ENCODE data around the gene SRPRA. TPM values are rescaled to one million over a fixed set of nuclear protein-coding genes. Genes with fewer than 3 reads are reported as not detected.

Gene SRPRA
- total RNA-seq, 1 donor from 2014 or later, result 110 TPM

DNA sequence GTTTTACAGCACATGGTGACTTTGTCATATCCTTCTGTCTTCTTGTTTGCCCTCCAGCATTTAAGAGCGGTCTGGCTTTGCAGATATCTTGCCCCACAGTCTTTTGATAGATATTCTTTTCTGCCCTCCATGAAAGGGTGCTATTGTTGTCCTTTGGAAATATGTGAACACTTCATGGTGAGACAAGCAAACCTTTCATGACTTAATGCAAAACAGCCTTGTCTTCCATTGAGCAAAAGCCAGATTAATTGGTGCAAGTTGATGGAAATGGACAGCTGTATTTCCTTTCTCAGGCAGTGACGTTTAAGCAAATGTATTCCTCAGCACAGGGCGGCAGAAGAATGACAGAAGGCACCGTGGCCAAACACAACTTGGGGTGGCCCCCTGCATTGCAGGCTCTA lies 39.6 kb upstream of the SRPRA start:
- Mint-ChIP-seq H3K4me1 (ENCODE audit: low read depth) (peaks cover 37% of the 10 kb centered on the region), H3K27me3 (ENCODE audit: low read depth) (no peaks in the 10 kb centered on the region), H3K9me3 (ENCODE audit: low read depth) (no peaks in the 10 kb centered on the region), H3K36me3 (ENCODE audit: low read depth) (peaks cover 4% of the 10 kb centered on the region), H3K27ac (ENCODE audit: unreplicated experiment) (no peak overlapping the region), H3K4me3 (ENCODE audit: unreplicated experiment) (no peak overlapping the region)
- DNase-seq (ENCODE audit: low spot score), result no peak
- TF ChIP-seq, protein P1, sequence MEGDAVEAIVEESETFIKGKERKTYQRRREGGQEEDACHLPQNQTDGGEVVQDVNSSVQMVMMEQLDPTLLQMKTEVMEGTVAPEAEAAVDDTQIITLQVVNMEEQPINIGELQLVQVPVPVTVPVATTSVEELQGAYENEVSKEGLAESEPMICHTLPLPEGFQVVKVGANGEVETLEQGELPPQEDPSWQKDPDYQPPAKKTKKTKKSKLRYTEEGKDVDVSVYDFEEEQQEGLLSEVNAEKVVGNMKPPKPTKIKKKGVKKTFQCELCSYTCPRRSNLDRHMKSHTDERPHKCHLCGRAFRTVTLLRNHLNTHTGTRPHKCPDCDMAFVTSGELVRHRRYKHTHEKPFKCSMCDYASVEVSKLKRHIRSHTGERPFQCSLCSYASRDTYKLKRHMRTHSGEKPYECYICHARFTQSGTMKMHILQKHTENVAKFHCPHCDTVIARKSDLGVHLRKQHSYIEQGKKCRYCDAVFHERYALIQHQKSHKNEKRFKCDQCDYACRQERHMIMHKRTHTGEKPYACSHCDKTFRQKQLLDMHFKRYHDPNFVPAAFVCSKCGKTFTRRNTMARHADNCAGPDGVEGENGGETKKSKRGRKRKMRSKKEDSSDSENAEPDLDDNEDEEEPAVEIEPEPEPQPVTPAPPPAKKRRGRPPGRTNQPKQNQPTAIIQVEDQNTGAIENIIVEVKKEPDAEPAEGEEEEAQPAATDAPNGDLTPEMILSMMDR (IDR thresholded peaks at IDR 0.05), result no peak

DNA sequence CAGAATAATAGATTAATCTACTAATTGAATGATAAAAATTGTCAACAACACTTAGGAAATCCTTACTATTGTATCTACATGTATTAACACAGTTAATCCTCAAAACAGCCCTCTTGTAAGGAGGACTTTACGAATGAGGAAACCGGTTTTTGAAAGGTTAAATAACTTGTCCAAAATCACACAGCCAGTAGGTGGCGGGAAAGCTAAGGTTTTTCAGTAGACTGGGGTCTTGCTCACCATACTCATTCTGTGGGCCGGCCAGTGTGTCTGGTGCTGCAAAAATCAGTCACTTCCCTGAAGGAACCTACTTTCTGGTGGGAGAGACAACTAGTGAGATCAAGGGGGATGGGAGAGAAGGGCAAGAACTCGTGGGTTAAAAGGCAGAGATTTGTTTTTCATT lies 39.0 kb upstream of the SRPRA start:
- Mint-ChIP-seq H3K36me3 (ENCODE audit: low read depth) (peaks cover 4% of the 10 kb centered on the region), H3K4me3 (ENCODE audit: unreplicated experiment) (no peak overlapping the region), H3K9me3 (ENCODE audit: low read depth) (no peaks in the 10 kb centered on the region), H3K4me1 (ENCODE audit: low read depth) (peaks cover 41% of the 10 kb centered on the region), H3K27ac (ENCODE audit: unreplicated experiment) (no peak overlapping the region), H3K27me3 (ENCODE audit: low read depth) (no peaks in the 10 kb centered on the region)
- DNase-seq (ENCODE audit: low spot score), result no peak
- TF ChIP-seq, protein P1 (IDR thresholded peaks at IDR 0.05), result peak; percentile 83

GRCh38 chr11:126305699-126306098 lies 37.0 kb upstream of the SRPRA start:
- H3K9me3 Mint-ChIP-seq (ENCODE audit: low read depth), result no peaks in the 10 kb centered on the region
- H3K4me1 Mint-ChIP-seq (ENCODE audit: low read depth), result peaks cover 40% of the 10 kb centered on the region
- no peaks in the 10 kb centered on the region for H3K27me3 Mint-ChIP-seq (ENCODE audit: low read depth)
- H3K36me3 Mint-ChIP-seq (ENCODE audit: low read depth), result no peaks in the 10 kb centered on the region
- no peak overlapping the region for H3K27ac Mint-ChIP-seq (ENCODE audit: unreplicated experiment)
- no peak overlapping the region for H3K4me3 Mint-ChIP-seq (ENCODE audit: unreplicated experiment)
- no peak for DNase-seq (ENCODE audit: low spot score)
- TF ChIP-seq, protein P1 (IDR thresholded peaks at IDR 0.05), result no peak

DNA sequence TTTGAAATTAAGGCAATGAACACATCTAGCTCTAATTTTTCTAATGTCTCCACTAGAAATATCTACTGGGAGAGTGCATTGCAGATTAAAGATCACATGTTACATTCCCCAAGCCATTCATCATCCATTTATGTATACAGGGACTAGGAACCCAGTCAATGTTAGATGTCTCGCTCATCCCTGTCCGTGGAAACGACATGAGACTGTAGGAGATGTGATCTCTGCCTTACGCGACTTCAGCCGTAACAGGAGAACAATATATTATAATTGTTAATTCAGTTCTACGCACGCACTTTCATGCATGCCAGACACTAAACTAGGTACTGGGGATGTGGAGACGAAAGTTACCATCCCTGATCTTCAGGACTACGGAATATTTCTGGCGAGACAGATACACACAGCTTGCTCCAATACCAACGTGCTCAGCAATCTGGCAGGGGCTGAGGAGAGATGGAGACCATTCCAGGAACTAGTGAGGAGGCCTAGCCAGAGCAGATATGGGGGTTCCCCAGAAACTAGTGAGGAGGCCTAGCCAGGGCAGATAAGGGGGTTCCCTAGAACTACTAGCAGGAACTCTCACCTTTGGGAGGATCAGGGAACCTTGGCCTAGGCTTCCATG lies 35.9 kb upstream of the SRPRA start:
- no peaks in the 10 kb centered on the region for H3K27me3 Mint-ChIP-seq (ENCODE audit: low read depth)
- H3K27ac Mint-ChIP-seq (ENCODE audit: unreplicated experiment), result peak overlapping the region; percentile 98
- H3K9me3 Mint-ChIP-seq (ENCODE audit: low read depth), result no peaks in the 10 kb centered on the region
- DNase-seq (ENCODE audit: low spot score), result no peak
- peak overlapping the region; percentile 92 for H3K4me3 Mint-ChIP-seq (ENCODE audit: unreplicated experiment)
- peaks cover 35% of the 10 kb centered on the region for H3K4me1 Mint-ChIP-seq (ENCODE audit: low read depth)
- no peaks in the 10 kb centered on the region for H3K36me3 Mint-ChIP-seq (ENCODE audit: low read depth)
- TF ChIP-seq, protein P1 (IDR thresholded peaks at IDR 0.05), result peak; percentile 5

GRCh38 chr11:126303623-126304456 lies 35.1 kb upstream of the SRPRA start, which contains the start of gene DCPS:
Gene DCPS, plus strand, starts transcription at chr11:126304060. Its CDS starts 21 bp downstream, at chr11:126304081.
- Mint-ChIP-seq H3K27ac (ENCODE audit: unreplicated experiment) (peak within 1 kb of the TSS; percentile 98), H3K9me3 (ENCODE audit: low read depth) (no peaks in the 10 kb centered on the region), H3K27me3 (ENCODE audit: low read depth) (no peaks in the 10 kb centered on the region), H3K4me1 (ENCODE audit: low read depth) (peaks cover 35% of the 10 kb centered on the region), H3K36me3 (ENCODE audit: low read depth) (no peaks in the 10 kb centered on the region), H3K4me3 (ENCODE audit: unreplicated experiment) (peak within 1 kb of the TSS; percentile 92)
- TF ChIP-seq, protein P1 (IDR thresholded peaks at IDR 0.05), result no peak
- DNase-seq (ENCODE audit: low spot score), result no peak
